ENCODE measurements around the gene GPR15. TPM values are rescaled to one million over a fixed set of nuclear protein-coding genes. Genes with fewer than 3 reads are reported as not detected.

The GPR15 gene
- total and polyA plus RNA-seq, 3 donors from 2014 or later = 0.34 TPM; not detected in 2

DNA sequence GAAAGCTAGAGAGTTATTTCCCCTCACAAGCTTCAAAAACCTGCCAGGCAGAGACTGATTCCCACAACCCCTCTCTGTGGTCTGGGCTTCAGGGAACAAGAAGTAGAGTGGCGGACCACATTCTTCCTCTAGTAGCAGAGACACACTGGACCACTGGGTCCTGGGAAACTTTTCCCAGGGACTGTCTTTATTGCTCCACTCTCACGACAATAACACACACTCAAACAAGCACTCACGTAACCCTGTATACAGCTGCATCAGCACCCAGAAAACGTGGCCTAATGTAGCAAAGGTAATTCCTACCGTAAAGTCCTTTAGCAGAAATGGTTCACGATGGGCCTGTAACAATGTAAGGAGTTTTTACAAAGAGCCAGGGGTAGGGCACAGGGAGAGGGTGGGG, 34.1 kb downstream of the GPR15 start:
- Histone ChIP-seq H3K9me3 (no peaks in the 10 kb centered on the region), H3K27ac (no peak overlapping the region), H3K4me1 (no peaks in the 10 kb centered on the region), H3K27me3 (no peaks in the 10 kb centered on the region), H3K36me3 (ENCODE audit: low read depth, missing control alignments) (no peaks in the 10 kb centered on the region), H3K4me3 (no peak overlapping the region)
- intact Hi-C loops (cut with DNase I; ENCODE audit: low total_unique reads) = no loop called here
- 80 to 89% methylated on average over 6 of the region's 6 CpGs for WGBS, 2 donors
- DNase-seq = no peak
- TF ChIP-seq, protein P1, sequence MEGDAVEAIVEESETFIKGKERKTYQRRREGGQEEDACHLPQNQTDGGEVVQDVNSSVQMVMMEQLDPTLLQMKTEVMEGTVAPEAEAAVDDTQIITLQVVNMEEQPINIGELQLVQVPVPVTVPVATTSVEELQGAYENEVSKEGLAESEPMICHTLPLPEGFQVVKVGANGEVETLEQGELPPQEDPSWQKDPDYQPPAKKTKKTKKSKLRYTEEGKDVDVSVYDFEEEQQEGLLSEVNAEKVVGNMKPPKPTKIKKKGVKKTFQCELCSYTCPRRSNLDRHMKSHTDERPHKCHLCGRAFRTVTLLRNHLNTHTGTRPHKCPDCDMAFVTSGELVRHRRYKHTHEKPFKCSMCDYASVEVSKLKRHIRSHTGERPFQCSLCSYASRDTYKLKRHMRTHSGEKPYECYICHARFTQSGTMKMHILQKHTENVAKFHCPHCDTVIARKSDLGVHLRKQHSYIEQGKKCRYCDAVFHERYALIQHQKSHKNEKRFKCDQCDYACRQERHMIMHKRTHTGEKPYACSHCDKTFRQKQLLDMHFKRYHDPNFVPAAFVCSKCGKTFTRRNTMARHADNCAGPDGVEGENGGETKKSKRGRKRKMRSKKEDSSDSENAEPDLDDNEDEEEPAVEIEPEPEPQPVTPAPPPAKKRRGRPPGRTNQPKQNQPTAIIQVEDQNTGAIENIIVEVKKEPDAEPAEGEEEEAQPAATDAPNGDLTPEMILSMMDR (IDR thresholded peaks at IDR 0.05) = no peak
- no peak for TF ChIP-seq POLR2A (IDR thresholded peaks at IDR 0.05)

DNA sequence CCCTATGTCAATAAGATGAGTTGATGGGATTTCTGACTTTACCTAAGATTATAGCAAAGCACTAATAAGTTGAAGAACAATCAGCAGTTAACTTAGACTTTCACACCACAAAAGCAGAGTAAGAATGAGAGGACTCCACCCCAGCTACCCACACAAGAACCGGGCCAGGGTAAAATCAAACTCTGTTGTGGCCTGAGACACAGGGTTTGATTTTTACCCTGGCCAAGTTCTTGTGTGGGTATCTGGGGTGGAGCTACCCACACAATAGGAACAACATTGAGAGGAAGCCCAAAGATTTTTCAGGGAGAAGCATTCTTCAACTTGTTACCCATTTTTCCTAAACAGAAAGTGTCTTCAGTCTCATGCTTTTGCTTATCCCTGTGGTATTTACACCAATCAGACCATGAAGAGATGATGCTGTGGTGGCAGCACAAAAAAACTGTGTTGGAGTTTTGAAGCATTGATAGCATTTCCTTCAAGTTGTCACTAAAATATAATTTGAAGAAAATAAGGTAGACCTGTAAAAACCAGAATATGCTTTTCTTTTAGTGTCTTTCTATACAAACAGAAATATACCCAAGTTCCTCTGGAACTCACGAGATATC, 36.0 kb downstream of the GPR15 start:
- DNase-seq = no peak
- no peaks in the 10 kb centered on the region for H3K27me3 ChIP-seq
- no peaks in the 10 kb centered on the region for H3K9me3 ChIP-seq
- no peaks in the 10 kb centered on the region for H3K4me1 ChIP-seq
- H3K36me3 ChIP-seq (ENCODE audit: low read depth, missing control alignments) = no peaks in the 10 kb centered on the region
- intact Hi-C loops (cut with DNase I; ENCODE audit: low total_unique reads) = no loop called here
- H3K4me3 ChIP-seq = no peak overlapping the region
- TF ChIP-seq, protein P1 (IDR thresholded peaks at IDR 0.05) = no peak
- no peak for TF ChIP-seq POLR2A (IDR thresholded peaks at IDR 0.05)
- WGBS, 2 donors = 87 to 91% methylated on average over 2 of the region's 2 CpGs
- no peak overlapping the region for H3K27ac ChIP-seq

DNA sequence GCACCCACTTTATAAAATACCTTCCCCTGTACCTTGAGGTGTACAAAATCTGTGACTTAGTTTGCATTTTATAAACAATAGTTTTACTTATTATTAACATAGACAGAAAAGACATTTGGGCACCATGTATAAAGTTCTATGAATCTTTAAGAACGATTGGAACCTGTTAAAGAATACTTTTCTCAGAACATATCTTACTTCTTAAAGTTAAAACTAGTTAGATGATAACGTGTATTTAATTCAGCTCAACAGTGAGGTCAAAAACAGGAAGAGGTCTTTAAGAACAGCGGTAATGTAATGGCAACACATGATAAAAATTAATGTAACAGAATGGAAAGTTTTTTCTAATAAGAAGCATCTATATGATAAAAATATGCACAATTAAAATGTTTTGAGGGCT, 36.6 kb downstream of the GPR15 start:
- H3K4me3 ChIP-seq = no peak overlapping the region
- no peak for TF ChIP-seq POLR2A (IDR thresholded peaks at IDR 0.05)
- TF ChIP-seq, protein P1 (IDR thresholded peaks at IDR 0.05) = no peak
- H3K36me3 ChIP-seq (ENCODE audit: low read depth, missing control alignments) = no peaks in the 10 kb centered on the region
- H3K27ac ChIP-seq = no peak overlapping the region
- WGBS, 2 donors = 80 to 84% methylated on average over 3 of the region's 3 CpGs
- DNase-seq = no peak
- H3K9me3 ChIP-seq = no peaks in the 10 kb centered on the region
- intact Hi-C loops (cut with DNase I; ENCODE audit: low total_unique reads) = no loop called here
- no peaks in the 10 kb centered on the region for H3K27me3 ChIP-seq
- H3K4me1 ChIP-seq = no peaks in the 10 kb centered on the region

DNA sequence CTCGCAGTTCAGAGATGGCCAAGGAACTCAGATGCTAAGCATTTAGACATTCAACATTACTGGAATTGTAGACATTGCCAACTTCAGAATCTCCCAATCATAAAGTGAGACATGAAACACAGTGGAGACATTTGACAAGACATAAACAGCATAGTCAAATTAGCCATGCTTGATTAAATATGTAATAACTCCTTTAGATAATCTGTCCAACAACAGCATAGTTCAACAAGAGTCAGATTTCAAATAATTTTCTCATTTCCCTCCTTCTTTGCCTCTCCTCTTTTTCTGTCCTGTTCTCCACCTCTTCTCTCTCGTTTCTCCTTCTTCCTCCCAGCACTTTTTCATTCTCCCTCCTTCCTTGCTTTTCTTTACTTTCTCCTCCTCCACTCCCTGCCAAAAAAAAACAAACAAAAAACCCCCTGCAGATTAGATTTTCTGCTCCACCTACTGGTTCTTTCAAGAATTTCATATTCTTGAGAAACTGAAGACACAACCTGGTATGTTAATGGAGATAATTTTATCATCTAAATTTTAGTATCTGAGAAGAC, 41.5 kb downstream of the GPR15 start:
- no peak for TF ChIP-seq POLR2A (IDR thresholded peaks at IDR 0.05)
- TF ChIP-seq, protein P1 (IDR thresholded peaks at IDR 0.05) = peak in 1 of 3 experiments; percentile 20
- H3K27me3 ChIP-seq = no peaks in the 10 kb centered on the region
- no peaks in the 10 kb centered on the region for H3K4me1 ChIP-seq
- H3K36me3 ChIP-seq (ENCODE audit: low read depth, missing control alignments) = no peaks in the 10 kb centered on the region
- H3K27ac ChIP-seq = no peak overlapping the region
- 39 to 44% methylated on average over 2 of the region's 2 CpGs for WGBS, 2 donors
- no peak overlapping the region for H3K4me3 ChIP-seq
- DNase-seq = no peak
- H3K9me3 ChIP-seq = no peaks in the 10 kb centered on the region
- intact Hi-C loops (cut with DNase I; ENCODE audit: low total_unique reads) = no loop called here

DNA sequence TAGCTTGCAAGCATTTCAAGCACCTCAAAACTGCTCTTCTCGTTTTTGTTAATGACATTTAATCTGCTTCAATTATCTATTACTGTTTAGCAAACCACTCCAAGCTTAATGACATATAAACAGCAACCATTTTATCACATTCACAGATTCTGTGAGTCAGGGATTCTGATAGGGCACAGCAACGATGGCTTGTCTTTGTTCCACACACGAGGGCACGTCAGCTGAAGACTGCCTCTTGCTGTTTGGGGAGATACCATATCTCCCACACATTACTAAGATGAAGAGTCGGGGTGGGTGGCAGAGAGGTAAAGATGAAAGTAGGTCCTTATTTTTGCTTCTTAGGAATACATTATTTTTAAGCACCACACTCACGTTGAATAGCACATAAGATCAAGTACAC, 42.4 kb downstream of the GPR15 start:
- intact Hi-C loops (cut with DNase I; ENCODE audit: low total_unique reads) = no loop called here
- no peak overlapping the region for H3K27ac ChIP-seq

More for the DNA sequence above, 42.4 kb downstream of the GPR15 start:
- Histone ChIP-seq H3K4me1 (no peaks in the 10 kb centered on the region), H3K27me3 (no peaks in the 10 kb centered on the region), H3K36me3 (ENCODE audit: low read depth, missing control alignments) (no peaks in the 10 kb centered on the region), H3K9me3 (no peaks in the 10 kb centered on the region), H3K4me3 (no peak overlapping the region)
- WGBS, 2 donors = 69% methylated on average over 6 of the region's 6 CpGs
- no peak for TF ChIP-seq POLR2A (IDR thresholded peaks at IDR 0.05)
- TF ChIP-seq, protein P1 (IDR thresholded peaks at IDR 0.05) = no peak
- no peak for DNase-seq

All from testis (tissue), 3 donors.